Tibial artery (tissue), 4 donors: ENCODE data around the gene OGFOD2.

Source experiments
- DNase-seq, 2 donors: peaks; one replicate each; pipeline ENCODE4 v3.0.0-alpha.2; 2019
- H3K27ac ChIP-seq, 2 donors: fragments of 200-600 bp; sonication (generic) in 1 of 2; 1 replicate in 1 of 2; 2 replicates in 1 of 2; pipeline ENCODE4 v1.5.1; 2018 to 2019; ENCODE audit warnings: mild to moderate bottlenecking in 1 of 2
- H3K27me3 ChIP-seq, 2 donors: fragments of 200-600 bp; sonication (generic) in 1 of 2; one replicate each; pipeline versions ENCODE4 v1.5.1 to v1.6.0; 2016 to 2019
- H3K36me3 ChIP-seq, 3 donors: fragments of 200-600 bp; sonication (generic) in 2 of 3; one replicate each; pipeline ENCODE4 v1.5.1; 2016 to 2019; ENCODE audit warnings: mild to moderate bottlenecking in 2 of 3
- H3K4me1 ChIP-seq, 4 donors: fragments of 200-600 bp; sonication (generic) in 2 of 4; 1 replicate in 3 of 4; 2 replicates in 1 of 4; pipeline ENCODE4 v1.5.1; 2016 to 2019
- H3K4me3 ChIP-seq, 2 donors: fragments of 200-600 bp; sonication (generic) in 1 of 2; 1 replicate in 1 of 2; 2 replicates in 1 of 2; pipeline ENCODE4 v1.5.1; 2018 to 2019; ENCODE audit warnings: mild to moderate bottlenecking in 2 of 2
- H3K9me3 ChIP-seq, 3 donors: fragments of 200-600 bp; sonication (generic) in 1 of 3; one replicate each; pipeline ENCODE4 v1.5.1; 2016 to 2019
- CTCF ChIP-seq, 2 experiments: fragments of 200-600 bp in 1 of 2; fragments of 450-650 bp in 1 of 2; IDR thresholded peaks; one replicate each; pipeline ENCODE4 v1.5.1; 2017 to 2019; ENCODE audit warnings: antibody characterized with exemption in 2 of 2, mild to moderate bottlenecking in 1 of 2, moderate library complexity in 1 of 2
- intact Hi-C: fragments of 100-400 bp; cut with DNase I; formaldehyde crosslinking; loops from one replicate; pipeline ENCODE4 v1.15.0; 2023; ENCODE audit warnings: low total_unique reads

The OGFOD2 gene

DNA sequence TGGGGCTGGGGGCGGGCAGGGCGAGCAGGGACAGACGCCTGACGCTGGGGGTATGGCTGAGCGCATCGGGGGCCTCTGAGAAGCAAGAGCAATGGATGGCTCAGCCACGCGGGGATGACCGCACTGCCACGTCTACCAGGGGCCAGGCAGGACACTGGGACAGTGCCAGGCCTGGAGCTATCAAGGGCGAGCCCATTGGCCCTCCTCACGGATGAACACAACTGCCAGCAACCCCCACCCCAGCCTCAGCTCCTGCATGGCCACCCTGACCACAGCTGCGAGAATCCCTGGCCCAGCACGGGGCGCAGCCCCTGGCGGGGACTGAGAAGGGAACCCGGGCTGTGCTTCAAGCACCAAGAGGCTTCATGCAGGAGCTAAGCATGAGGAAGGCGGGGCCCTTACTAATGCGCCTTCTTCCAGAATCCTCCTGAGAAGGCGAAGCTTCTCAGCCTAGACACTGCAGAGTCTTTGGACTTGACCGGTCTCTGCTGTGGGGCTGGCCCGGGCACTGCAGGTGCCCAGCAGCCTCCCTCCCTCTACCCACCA is 14.9 kb downstream of the OGFOD2 start:
- no peaks in the 10 kb centered on the region for H3K27me3 ChIP-seq
- DNase-seq = no peak
- no peak overlapping the region for H3K4me3 ChIP-seq
- no peaks in the 10 kb centered on the region for H3K9me3 ChIP-seq
- peaks cover 0 to 61% (median 24%) of the 10 kb centered on the region in 3 donors for H3K36me3 ChIP-seq
- intact Hi-C loops = loop anchor here (10.0 kb wide), 1 partner anchor 155 kb away; no protein-coding TSS in a partner anchor
- no peak overlapping the region for H3K27ac ChIP-seq
- H3K4me1 ChIP-seq = peaks cover 0 to 7% (median 5%) of the 10 kb centered on the region in 4 donors
- no peak for TF ChIP-seq CTCF (IDR thresholded peaks at IDR 0.05)

DNA sequence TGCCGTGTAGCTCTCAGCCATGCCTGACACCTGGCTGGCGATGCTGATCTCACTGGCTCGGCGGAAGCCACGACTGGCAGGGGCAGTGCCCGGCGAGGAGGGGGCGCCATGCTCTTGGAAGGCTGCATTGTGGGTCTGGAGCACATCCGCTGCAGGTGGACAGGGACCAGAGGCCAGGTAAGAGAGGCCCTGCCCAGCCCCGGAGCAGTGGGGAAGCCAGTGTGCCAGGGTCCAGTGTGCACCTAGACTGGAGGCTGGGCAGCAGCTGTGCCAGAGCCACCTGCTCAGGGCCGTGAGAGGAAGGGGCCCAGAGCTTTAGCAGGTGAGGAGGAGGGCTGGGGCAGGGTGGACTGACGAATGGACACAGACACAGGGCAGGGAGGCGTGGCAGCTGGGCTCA is 15.5 kb downstream of the OGFOD2 start:
- Histone ChIP-seq H3K27ac (no peak overlapping the region), H3K27me3 (no peaks in the 10 kb centered on the region), H3K9me3 (no peaks in the 10 kb centered on the region), H3K36me3 (peaks cover 0 to 61% (median 24%) of the 10 kb centered on the region in 3 donors), H3K4me3 (no peak overlapping the region), H3K4me1 (peaks cover 0 to 6% (median under 1%) of the 10 kb centered on the region in 4 donors)
- DNase-seq = no peak
- intact Hi-C loops = no loop called here
- TF ChIP-seq CTCF (IDR thresholded peaks at IDR 0.05) = no peak

GRCh38 chr12:122990961-122991622 is 16.0 kb downstream of the OGFOD2 start:
- intact Hi-C loops = no loop called here
- peaks cover 0 to 12% (median 0%) of the 10 kb centered on the region in 4 donors for H3K4me1 ChIP-seq
- no peak for DNase-seq
- H3K9me3 ChIP-seq = no peaks in the 10 kb centered on the region
- peaks cover 0 to 56% (median 24%) of the 10 kb centered on the region in 3 donors for H3K36me3 ChIP-seq
- no peak for TF ChIP-seq CTCF (IDR thresholded peaks at IDR 0.05)
- no peaks in the 10 kb centered on the region for H3K27me3 ChIP-seq
- H3K27ac ChIP-seq = no peak overlapping the region
- H3K4me3 ChIP-seq = no peak overlapping the region

DNA sequence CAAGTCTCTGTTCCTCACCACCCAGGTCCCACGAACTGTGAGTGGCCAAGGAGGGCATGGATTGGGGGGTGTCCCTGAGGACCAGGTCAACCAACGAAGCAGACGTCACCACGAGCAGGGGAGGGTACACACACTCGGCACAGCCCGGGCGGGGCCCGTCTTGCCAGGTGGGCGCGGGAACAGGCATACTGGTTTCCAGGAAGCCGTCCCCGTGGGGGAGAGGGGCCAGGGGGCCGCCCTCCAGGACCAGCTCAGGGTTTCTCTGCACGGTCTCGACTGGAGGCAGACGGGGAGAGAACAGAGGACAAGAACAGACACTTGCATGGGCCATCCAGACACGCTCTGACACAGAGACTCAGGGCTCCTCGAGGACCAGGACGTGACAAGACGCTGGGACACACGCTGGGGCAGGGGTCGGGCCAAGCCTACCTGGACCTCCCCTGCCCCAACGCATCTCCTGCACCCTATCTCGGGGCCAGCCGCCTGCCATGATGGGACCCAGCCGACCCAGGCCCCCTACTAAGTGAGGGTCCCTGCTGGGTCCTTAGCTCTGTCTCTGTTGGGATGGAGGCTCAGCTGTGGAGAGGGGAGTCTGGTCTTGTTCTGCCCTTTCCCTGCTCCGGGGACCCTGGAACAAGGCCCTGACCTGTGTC is 16.7 kb downstream of the OGFOD2 start:
- no peak overlapping the region for H3K4me3 ChIP-seq
- peaks cover 0 to 14% (median 0%) of the 10 kb centered on the region in 4 donors for H3K4me1 ChIP-seq
- peaks cover 0 to 49% (median 23%) of the 10 kb centered on the region in 3 donors for H3K36me3 ChIP-seq
- no peaks in the 10 kb centered on the region for H3K9me3 ChIP-seq
- DNase-seq = peak in 1 of 2 donors; percentile 62
- no peaks in the 10 kb centered on the region for H3K27me3 ChIP-seq
- intact Hi-C loops = no loop called here
- TF ChIP-seq CTCF (IDR thresholded peaks at IDR 0.05) = no peak
- no peak overlapping the region for H3K27ac ChIP-seq

DNA sequence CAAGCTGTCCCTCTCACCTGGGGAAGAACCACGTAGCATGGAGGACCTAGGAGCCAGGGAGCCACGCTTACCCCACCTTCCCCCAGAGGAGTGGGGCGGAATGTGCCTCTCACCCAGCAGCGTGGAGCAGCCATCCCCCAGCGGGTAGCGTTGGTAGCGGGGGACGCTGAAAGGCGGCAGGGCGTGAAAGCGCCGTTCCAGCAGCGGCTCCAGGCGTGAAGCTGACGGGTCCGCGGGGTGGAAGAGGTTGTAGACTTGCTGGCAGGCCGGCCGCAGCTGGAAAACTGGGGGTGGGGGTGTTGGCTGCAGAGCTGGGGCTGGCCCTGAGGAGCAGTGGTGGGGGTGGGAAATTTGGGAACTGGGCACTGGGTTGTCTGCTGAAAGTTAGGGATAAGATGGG is 17.3 kb downstream of the OGFOD2 start:
- DNase-seq = peak in 1 of 2 donors; percentile 55
- no peak for TF ChIP-seq CTCF (IDR thresholded peaks at IDR 0.05)

More for the DNA sequence above, 17.3 kb downstream of the OGFOD2 start:
- no peaks in the 10 kb centered on the region for H3K27me3 ChIP-seq
- no peak overlapping the region for H3K4me3 ChIP-seq
- intact Hi-C loops = no loop called here
- peaks cover 0 to 43% (median 17%) of the 10 kb centered on the region in 3 donors for H3K36me3 ChIP-seq
- H3K9me3 ChIP-seq = no peaks in the 10 kb centered on the region
- peaks cover 0 to 14% (median 0%) of the 10 kb centered on the region in 4 donors for H3K4me1 ChIP-seq
- H3K27ac ChIP-seq = no peak overlapping the region
